NCI-H2196 treated with DMSO at 0.1 percent for 48 hours (cell line): Measurements from ENCODE around the gene KIAA0232.
"Not testable (repeated sequence)": the region's sequence is repeated elsewhere in the genome, so short reads cannot be mapped to it uniquely, and the experiment has no call there.

ENCODE experiments used
- DNase-seq: peaks from one replicate; lab custom pipeline; 2025; ENCODE audit not compliant: unreplicated experiment; lab: John Stamatoyannopoulos, UW

KIAA0232 gene

DNA sequence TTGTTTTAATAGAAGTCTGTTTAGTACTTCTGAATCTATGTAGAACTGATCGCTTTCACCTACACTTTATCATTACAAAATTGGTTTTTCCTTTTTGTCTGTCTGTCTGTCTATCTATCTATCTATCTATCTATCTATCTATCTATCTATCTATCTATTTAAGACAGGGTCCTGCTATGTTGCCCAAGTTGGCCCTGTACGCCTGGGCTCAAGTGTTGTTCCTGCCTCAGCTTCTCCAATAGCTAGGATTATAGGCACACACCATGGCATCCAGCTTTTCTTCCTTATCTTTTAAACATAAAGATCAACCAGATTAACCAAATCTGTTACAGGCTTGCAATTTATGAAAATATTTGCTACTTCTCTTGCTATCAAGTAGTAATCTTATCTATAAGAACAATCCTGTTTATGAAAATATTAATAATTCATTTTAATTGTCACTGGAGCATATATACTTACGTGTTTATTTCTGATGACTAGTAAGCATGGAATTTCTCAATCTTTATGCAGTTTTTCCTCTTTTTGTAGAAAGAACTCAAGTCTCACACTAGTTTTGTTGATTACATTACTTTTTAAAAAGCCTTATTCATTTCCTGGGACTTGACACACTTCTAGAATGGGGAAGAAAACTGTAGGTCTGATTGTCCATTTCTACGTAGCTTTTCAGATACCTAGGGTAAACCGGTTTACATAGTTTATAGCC, 24.5 kb downstream of the KIAA0232 start:
- no peak for DNase-seq

DNA sequence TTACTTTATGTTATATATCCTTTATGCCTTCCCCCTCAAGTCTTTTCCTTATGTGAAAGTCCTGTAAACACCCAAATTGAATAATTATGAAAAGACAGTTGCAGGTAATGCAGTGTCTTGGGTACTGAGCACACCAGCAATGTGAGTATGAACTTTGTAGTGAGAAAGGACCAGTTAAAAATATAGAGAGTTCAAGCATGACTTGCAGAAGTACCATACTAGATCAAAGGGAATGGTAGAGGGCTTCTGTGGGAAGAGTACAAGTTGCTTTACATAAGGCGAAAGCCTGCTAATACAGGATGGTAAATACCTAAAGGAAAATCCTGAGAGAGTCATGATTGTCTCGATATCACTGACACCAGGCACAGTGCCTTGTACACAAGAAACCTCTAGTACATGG, 25.7 kb downstream of the KIAA0232 start:
- no peak for DNase-seq

DNA sequence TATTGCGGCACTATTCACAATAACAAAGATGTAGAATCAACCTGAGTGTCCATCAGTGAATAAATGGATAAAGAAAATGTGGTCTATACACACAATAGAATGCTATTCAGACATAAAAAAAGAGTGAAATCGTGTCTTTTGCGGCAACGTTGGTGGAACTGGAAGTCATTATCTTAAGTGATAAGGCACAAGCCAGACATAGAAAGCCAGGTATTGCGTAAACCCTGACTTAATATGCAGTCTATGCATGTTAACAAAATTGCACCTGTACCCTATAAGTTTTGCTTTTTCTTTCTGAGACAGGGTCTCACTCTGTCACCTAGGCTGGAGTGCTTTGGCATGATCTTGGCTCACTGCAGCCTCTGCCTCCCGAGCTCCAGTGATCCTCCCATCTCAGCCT, 28.6 kb downstream of the KIAA0232 start:
- no peak for DNase-seq

GRCh38 chr4:6812766-6813165, 30.2 kb downstream of the KIAA0232 start:
- DNase-seq: no peak

DNA sequence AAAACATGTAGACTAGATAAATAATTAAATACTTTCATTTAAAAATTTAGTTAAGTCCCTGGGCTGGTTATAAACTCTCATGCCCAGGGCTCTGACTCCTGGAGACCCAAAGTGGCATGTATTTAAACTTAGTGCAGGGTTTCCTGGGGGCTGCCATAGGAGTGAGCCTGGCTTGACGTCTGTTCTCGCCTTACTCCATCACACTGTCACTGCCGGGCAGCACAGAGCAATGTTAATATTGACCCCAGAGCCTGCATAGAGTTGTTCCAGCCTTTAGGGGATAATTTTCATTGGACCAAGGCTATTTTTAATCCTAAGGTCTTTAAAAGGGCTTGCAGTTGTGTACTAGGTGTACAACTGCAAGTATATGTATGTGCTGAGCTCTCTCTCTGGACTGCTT, 31.2 kb downstream of the KIAA0232 start:
- no peak for DNase-seq

- no peak for DNase-seq
These were observed 32.7 kb downstream of the KIAA0232 start for GRCh38 chr4:6815029-6815836.

DNA sequence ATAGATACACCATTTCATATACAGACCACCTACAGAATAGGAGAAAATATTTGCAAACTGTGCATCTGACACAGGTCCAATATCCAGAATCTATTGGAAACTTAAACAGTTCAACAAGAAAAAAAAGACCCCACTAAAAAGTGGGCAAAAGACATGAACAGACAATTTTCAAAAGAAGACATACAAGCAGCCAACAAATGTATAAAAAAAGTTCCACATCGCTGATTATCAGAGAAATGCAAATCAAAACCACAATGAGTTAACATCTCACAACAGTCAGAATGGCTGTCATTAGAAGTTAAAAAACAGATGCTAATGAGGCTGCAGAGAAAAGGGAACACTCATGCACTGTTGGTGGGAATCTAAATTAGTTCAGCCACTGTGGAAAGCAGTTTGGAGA, 36.8 kb downstream of the KIAA0232 start:
- no peak for DNase-seq

GRCh38 chr4:6820695-6821094, 38.2 kb downstream of the KIAA0232 start:
- DNase-seq: no peak

- DNase-seq: no peak
These were observed 41.5 kb downstream of the KIAA0232 start for GRCh38 chr4:6824071-6824470.

- DNase-seq: no peak
These were observed 42.4 kb downstream of the KIAA0232 start for GRCh38 chr4:6824772-6825402.

GRCh38 chr4:6825403-6825802, 42.9 kb downstream of the KIAA0232 start:
- DNase-seq: no peak

DNA sequence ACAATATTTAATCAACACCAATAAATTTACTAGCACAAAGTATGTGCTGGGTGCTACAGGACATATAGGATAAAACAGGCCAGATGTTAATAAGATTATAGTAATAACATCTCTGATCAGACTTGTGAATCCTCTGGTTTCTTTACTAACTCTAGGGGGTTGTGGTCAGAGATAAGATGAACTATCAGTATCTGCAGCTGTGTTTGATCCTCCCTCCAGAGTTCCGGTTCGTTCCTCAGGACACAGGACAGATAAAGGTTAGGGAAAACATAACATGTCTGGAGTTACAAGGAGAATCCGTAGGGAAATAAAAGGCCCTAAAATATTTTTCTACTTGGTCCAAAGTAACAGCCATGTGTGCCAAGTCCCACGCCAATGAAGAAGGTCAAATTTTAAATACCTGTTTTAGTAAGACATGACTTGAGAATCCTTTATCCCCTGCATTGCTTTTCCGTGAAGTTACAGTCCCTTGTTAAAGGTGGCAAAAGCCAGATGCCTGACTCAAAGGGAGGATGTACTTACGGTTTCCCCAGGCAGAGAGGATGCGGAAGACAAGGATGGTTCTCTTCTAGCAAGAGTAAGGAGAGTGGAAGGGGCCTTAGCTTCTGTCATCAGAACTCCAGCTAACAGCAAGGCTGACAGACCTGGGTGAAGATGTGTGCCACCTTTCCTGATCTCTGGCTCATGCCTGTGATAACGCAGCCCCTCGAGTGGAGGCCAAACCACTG, 44.4 kb downstream of the KIAA0232 start:
- DNase-seq: no peak

DNA sequence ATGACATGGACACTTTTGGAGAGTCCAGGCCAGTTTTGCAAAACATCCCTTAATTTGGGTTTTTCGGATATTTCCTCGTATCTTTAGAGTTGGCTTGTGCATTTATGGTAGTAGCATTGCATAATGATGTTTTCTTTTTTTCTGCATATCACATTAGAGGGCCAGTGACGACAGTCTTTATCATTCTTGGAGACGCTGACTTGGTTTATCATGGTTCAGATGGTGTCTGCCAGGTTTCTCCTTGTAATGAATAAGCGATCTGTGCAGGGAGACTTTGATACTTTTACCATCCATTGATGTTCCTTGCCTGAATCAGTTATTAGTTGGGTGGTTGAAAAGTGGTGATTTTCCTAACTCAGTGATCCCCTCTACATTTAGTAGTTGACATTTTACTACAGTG, 46.6 kb downstream of the KIAA0232 start:
- no peak for DNase-seq

DNA sequence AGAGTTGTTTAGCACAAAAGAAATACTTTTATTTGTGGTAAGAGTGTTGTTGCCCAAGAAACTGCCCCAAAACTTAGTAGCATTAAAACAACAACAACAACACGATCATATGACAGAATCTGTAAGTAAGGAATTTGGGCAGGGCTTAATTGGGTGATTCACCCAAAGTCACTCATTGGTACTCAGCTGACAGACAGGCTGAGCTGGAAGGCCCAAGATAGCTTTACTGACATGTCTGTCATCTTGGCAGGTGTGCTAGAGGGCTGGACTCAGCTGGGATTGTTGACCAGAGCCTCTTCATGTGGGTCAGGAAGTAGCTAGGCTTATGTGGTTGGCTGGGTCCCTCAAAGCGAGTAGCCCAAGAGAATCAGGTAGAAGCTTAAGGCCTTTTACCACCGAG, 52.3 kb downstream of the KIAA0232 start:
- no peak for DNase-seq

DNA sequence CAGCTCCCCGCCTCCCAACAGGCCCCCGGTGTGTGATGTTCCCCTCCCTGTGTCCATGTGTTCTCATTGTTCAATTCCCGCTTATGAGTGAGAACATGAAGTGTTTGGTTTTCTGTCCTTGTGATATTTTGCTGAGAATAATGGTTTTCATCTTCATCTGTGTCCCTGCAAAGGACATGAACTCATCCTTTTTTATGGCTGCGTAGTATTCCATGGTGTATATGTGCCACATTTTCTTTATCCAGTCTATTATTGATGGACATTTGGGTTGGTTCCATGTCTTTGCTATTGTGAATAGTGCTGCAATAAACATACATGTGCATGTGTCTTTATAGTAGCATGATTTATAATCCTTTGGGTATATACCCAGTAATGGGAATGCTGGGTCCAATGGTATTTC, 53.1 kb downstream of the KIAA0232 start:
- DNase-seq: not testable (repeated sequence)

- not testable (repeated sequence) for DNase-seq
These were observed 54.6 kb downstream of the KIAA0232 start for GRCh38 chr4:6837106-6837505.

DNA sequence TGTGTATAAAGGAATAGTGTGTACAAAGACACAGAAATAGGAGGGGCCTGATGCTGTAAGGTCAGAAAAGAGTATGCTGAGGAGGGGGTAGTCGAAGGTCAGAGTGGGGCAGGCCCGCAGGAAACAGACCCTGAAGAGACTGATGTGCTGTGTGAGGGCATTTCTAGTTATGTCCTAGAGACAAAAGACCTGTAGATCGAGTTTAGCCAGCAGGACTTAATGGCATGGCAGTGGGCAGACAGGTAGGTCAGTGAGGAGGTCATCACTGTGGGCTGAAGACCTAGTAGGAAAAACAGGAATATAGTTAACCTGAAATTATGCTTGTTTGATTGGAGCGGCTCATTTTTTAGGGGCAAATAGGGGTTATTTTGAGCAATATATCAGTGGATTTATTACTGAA, 57.1 kb downstream of the KIAA0232 start:
- no peak for DNase-seq

- no peak for DNase-seq
These were observed 57.8 kb downstream of the KIAA0232 start for GRCh38 chr4:6840062-6840976.

- no peak for DNase-seq
These were observed 62.5 kb downstream of the KIAA0232 start for GRCh38 chr4:6845027-6845426.

- no peak for DNase-seq
These were observed 63.0 kb downstream of the KIAA0232 start for GRCh38 chr4:6845574-6845973.
